Measurements from ENCODE around the gene MED14.

MED14 gene

GRCh38 chrX:40663078-40663740 is 72.1 kb downstream of the MED14 start:
- Histone ChIP-seq H3K4me3 (ENCODE audit: low read depth in 1 of 2, low read length in 1 of 2) (no peak overlapping the region), H3K9me3 (no peaks in the 10 kb centered on the region), H3K27ac (no peak overlapping the region), H3K4me1 (ENCODE audit: control insufficient read depth in 1 of 2, insufficient read depth in 1 of 2, low read depth in 1 of 2, low read length in 1 of 2) (no peaks in the 10 kb centered on the region), H3K27me3 (no peaks in the 10 kb centered on the region), H3K36me3 (peaks cover 50% of the 10 kb centered on the region)
- no peak for TF ChIP-seq CTCF (IDR thresholded peaks at IDR 0.05)

GRCh38 chrX:40661489-40661888 is 73.9 kb downstream of the MED14 start:
- TF ChIP-seq CTCF (IDR thresholded peaks at IDR 0.05), result no peak
- Histone ChIP-seq H3K27ac (no peak overlapping the region), H3K4me3 (ENCODE audit: low read depth in 1 of 2, low read length in 1 of 2) (no peak overlapping the region), H3K4me1 (ENCODE audit: control insufficient read depth in 1 of 2, insufficient read depth in 1 of 2, low read depth in 1 of 2, low read length in 1 of 2) (no peaks in the 10 kb centered on the region), H3K9me3 (no peaks in the 10 kb centered on the region), H3K36me3 (peaks cover 60% of the 10 kb centered on the region), H3K27me3 (no peaks in the 10 kb centered on the region)

- Histone ChIP-seq H3K9me3 (no peaks in the 10 kb centered on the region), H3K27ac (no peak overlapping the region), H3K4me1 (ENCODE audit: control insufficient read depth in 1 of 2, insufficient read depth in 1 of 2, low read depth in 1 of 2, low read length in 1 of 2) (no peaks in the 10 kb centered on the region), H3K27me3 (no peaks in the 10 kb centered on the region), H3K36me3 (peaks cover 56% of the 10 kb centered on the region), H3K4me3 (ENCODE audit: low read depth in 1 of 2, low read length in 1 of 2) (no peak overlapping the region)
- TF ChIP-seq CTCF (IDR thresholded peaks at IDR 0.05), result no peak
Observed at GRCh38 chrX:40660381-40660780, 75.0 kb downstream of the MED14 start.

GRCh38 chrX:40653535-40653934 is 81.8 kb downstream of the MED14 start:
- TF ChIP-seq CTCF (IDR thresholded peaks at IDR 0.05), result no peak
- H3K4me1 ChIP-seq (ENCODE audit: control insufficient read depth in 1 of 2, insufficient read depth in 1 of 2, low read depth in 1 of 2, low read length in 1 of 2), result no peaks in the 10 kb centered on the region
- H3K4me3 ChIP-seq (ENCODE audit: low read depth in 1 of 2, low read length in 1 of 2), result no peak overlapping the region
- no peaks in the 10 kb centered on the region for H3K27me3 ChIP-seq
- H3K9me3 ChIP-seq, result no peaks in the 10 kb centered on the region
- H3K36me3 ChIP-seq, result peaks cover 30% of the 10 kb centered on the region
- H3K27ac ChIP-seq, result no peak overlapping the region

GRCh38 chrX:40652664-40653063 is 82.7 kb downstream of the MED14 start:
- peaks cover 4 to 5% of the 10 kb centered on the region in 2 experiments for H3K4me1 ChIP-seq (ENCODE audit: control insufficient read depth in 1 of 2, insufficient read depth in 1 of 2, low read depth in 1 of 2, low read length in 1 of 2)
- H3K9me3 ChIP-seq, result no peaks in the 10 kb centered on the region
- TF ChIP-seq CTCF (IDR thresholded peaks at IDR 0.05), result no peak
- no peak overlapping the region for H3K4me3 ChIP-seq (ENCODE audit: low read depth in 1 of 2, low read length in 1 of 2)
- no peak overlapping the region for H3K27ac ChIP-seq
- H3K36me3 ChIP-seq, result peaks cover 24% of the 10 kb centered on the region
- H3K27me3 ChIP-seq, result no peaks in the 10 kb centered on the region
